Uterus (tissue), 2 donors: ENCODE results near the gene USP17L24.
"Not testable (repeated sequence)": the region's sequence is repeated elsewhere in the genome, so short reads cannot be mapped to it uniquely, and the experiment has no call there.

Experiments
- CTCF ChIP-seq, 4 experiments: fragments of 200-600 bp in 2 of 4; fragments of 450-650 bp in 2 of 4; sonication (generic) in 2 of 4; IDR thresholded peaks; one replicate each; pipeline ENCODE4 v1.5.1; 2016 to 2019; ENCODE audit warnings: antibody characterized with exemption in 4 of 4, mild to moderate bottlenecking in 2 of 4, moderate library complexity in 1 of 4
- POLR2A ChIP-seq, 2 donors: fragments of 450-650 bp; IDR thresholded peaks; one replicate each; pipeline ENCODE4 v1.6.1; 2016; ENCODE audit warnings: antibody characterized with exemption in 2 of 2, mild to moderate bottlenecking in 1 of 2, moderate library complexity in 1 of 2

- TF ChIP-seq POLR2A, CTCF (IDR thresholded peaks at IDR 0.05): not testable (repeated sequence)
Measured at GRCh38 chr4:9324191-9324590, 774 bp upstream of the USP17L24 start.
